Mucosa of descending colon (tissue), 3 donors: ENCODE measurements around the gene INTS4. TPM values are rescaled to one million over a fixed set of nuclear protein-coding genes. Genes with fewer than 3 reads are reported as not detected.
A peak's percentile ranks its signal among the peaks of the same experiment; 100 is the strongest.
"Not testable (repeated sequence)": the region's sequence is repeated elsewhere in the genome, so short reads cannot be mapped to it uniquely, and the experiment has no call there.

Experiments
- ATAC-seq: fragments of 200-7000 bp; cut with Tn5 transposase; one replicate; pipeline ENCODE4 v1.9.1; 2020; ENCODE audit warnings: mild to moderate bottlenecking, moderate library complexity
- DNase-seq, 3 donors: peaks; one replicate each; pipeline ENCODE4 v3.0.0-alpha.2; 2020
- H3K36me3 ChIP-seq: fragments of 200-600 bp; one replicate; pipeline ENCODE4 v1.8.0; 2021; ENCODE audit warnings: low read depth, mild to moderate bottlenecking
- H3K4me1 ChIP-seq: fragments of 200-600 bp; one replicate; pipeline ENCODE4 v1.8.0; 2021; ENCODE audit warnings: low read depth, mild to moderate bottlenecking
- H3K4me3 ChIP-seq: fragments of 200-600 bp; one replicate; pipeline ENCODE4 v1.8.0; 2021; ENCODE audit warnings: mild to moderate bottlenecking
- H3K9me3 ChIP-seq: fragments of 200-600 bp; one replicate; pipeline ENCODE4 v1.8.0; 2021; ENCODE audit warnings: mild to moderate bottlenecking
- intact Hi-C, 2 donors: fragments of 100-400 bp; cut with DNase I in 1 of 2; cut with micrococcal nuclease in 1 of 2; formaldehyde crosslinking; loops; one replicate each; pipeline versions ENCODE4 v1.11.0 to v1.11.1; 2022; cut with DNase I, micrococcal nuclease
- total RNA-seq, 3 donors: library from RNA; stranded (reverse); fragmentation: NEBNext Ultra II Directional in 2 of 3; extraction: Animal tissue kit (Norgen Biotek cat#: 25700) in 2 of 3; gene quantifications; one replicate each; pipeline versions ENCODE4 v1.2.1 to v1.2.4, GENCODE V29; 2021 to 2023
- TF ChIP-seq, protein P1 (sequence below): fragments of 200-600 bp; IDR thresholded peaks from one replicate; pipeline ENCODE4 v1.8.0; 2022; ENCODE audit warnings: antibody characterized with exemption, mild to moderate bottlenecking
- donor health status: DM: no; HTN: no; CAD: no; lungs with moderate emphysema.
- donor health status: DM: no; HTN: no; CAD: no.
- donor health status: DM: no; HTN: yes; CAD: no.

INTS4 gene
- total RNA-seq, 3 donors from 2014 or later = 22.8 to 31.7 (median 28.3) TPM

DNA sequence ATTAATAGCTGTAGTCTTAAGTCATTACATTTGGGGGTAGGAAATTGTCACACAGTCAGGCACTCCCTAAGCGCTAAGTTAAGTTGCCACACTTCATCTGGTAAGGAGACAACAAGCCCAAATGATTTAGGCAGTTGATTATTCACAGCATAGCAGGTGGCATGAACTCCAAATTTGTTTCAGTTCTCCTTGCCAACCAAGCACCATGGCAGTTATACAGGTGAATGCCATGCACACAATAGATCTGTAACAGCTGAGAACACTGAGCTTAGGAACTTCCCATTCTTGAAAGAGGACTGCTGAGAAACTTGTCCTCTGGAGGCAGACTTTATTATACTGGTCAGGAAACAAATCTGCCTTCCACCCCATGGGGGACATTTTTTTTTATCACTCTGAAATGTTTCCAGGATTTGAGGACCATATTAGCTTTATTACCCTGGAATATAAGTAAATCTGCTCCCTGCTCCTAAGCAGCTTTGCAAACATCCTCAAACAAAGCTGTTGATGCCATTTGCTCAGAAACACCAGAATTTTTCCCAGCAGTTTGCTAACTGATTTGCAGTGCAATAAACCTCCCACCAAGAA, 5.1 kb upstream of the INTS4 start:
- Histone ChIP-seq H3K9me3 (no peaks in the 10 kb centered on the region), H3K4me3 (no peak overlapping the region), H3K4me1 (peaks cover 4% of the 10 kb centered on the region), H3K36me3 (peaks cover 4% of the 10 kb centered on the region)
- DNase-seq (no peak), ATAC-seq (no peak)
- TF ChIP-seq, protein P1, sequence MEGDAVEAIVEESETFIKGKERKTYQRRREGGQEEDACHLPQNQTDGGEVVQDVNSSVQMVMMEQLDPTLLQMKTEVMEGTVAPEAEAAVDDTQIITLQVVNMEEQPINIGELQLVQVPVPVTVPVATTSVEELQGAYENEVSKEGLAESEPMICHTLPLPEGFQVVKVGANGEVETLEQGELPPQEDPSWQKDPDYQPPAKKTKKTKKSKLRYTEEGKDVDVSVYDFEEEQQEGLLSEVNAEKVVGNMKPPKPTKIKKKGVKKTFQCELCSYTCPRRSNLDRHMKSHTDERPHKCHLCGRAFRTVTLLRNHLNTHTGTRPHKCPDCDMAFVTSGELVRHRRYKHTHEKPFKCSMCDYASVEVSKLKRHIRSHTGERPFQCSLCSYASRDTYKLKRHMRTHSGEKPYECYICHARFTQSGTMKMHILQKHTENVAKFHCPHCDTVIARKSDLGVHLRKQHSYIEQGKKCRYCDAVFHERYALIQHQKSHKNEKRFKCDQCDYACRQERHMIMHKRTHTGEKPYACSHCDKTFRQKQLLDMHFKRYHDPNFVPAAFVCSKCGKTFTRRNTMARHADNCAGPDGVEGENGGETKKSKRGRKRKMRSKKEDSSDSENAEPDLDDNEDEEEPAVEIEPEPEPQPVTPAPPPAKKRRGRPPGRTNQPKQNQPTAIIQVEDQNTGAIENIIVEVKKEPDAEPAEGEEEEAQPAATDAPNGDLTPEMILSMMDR = no peak
- intact Hi-C loops = loop anchor here in 1 of 2 donors (5.0 kb wide), 1 partner anchor 177 kb away; the partner anchor contains the start of genes AAMDC and RSF1

DNA sequence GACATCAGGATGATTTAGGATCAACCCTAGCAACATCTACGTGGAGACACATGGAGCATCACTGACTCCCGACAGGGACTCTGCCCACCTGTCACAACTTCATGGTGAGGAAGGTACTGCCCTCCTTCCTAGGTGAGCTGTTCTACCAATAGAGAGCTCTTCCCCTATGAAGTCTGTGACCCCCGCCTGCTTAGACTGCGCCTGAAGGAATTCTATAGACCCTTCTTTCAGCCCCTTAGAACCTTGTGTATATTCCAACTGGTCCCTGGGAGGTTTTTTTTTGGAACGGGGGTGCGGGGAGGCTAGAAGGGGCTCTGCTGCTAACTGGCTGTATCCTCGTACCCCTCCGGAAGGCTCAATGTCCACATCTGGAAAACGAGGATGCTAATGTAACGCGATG, 566 bp downstream of the INTS4 start:
- H3K4me1 ChIP-seq = peaks cover 9% of the 10 kb centered on the region
- ATAC-seq = no peak
- TF ChIP-seq, protein P1 = no peak
- H3K4me3 ChIP-seq = peak overlapping the region; percentile 29
- H3K9me3 ChIP-seq = no peaks in the 10 kb centered on the region
- DNase-seq = peak in 1 of 3 donors; percentile 6
- intact Hi-C loops = no loop called here
- peaks cover 5% of the 10 kb centered on the region for H3K36me3 ChIP-seq

DNA sequence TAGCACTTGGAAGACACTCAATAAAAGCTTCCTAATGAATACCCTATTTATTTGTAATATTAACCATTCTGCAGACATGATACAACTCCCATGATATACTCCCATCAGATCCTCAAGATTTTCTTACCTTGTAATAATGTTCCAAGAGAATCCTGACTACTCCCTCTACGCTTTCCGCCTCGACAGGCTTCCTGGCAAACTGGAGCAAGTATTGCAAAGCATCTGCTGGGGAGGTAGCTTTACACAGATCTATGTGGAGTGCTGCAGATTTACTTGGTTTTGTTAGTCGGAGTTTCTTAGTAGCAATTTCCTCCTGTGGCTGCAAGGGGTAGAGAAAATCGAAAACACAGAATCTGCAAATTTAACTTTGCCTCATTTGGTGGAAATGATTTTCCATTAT, 3.5 kb downstream of the INTS4 start:
- no peak for ATAC-seq
- intact Hi-C loops = no loop called here
- peaks cover 9% of the 10 kb centered on the region for H3K36me3 ChIP-seq

DNA sequence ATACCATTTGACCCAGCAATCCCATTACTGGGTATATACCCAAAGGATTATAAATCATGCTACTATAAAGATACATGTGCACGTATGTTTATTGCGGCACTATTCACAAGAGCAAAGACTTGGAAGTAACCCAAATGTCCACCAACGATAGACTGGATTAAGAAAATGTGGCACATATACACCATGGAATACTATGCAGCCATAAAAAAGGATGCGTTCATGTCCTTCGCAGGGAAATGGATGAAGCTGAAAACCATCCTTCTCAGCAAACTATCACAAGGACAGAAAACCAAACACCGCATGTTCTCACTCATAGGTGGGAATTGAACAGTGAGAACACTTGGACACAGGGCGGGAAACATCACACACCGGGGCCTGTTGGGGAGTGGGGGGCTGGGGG, 8.0 kb downstream of the INTS4 start:
- ATAC-seq, intact Hi-C loops, H3K36me3 ChIP-seq, H3K4me1 ChIP-seq, H3K9me3 ChIP-seq, H3K4me3 ChIP-seq, DNase-seq: not testable (repeated sequence)

More for the DNA sequence above, 3.5 kb downstream of the INTS4 start:
- TF ChIP-seq, protein P1 = no peak
- no peak for DNase-seq
- no peaks in the 10 kb centered on the region for H3K9me3 ChIP-seq
- peaks cover 9% of the 10 kb centered on the region for H3K4me1 ChIP-seq
- H3K4me3 ChIP-seq = no peak overlapping the region

DNA sequence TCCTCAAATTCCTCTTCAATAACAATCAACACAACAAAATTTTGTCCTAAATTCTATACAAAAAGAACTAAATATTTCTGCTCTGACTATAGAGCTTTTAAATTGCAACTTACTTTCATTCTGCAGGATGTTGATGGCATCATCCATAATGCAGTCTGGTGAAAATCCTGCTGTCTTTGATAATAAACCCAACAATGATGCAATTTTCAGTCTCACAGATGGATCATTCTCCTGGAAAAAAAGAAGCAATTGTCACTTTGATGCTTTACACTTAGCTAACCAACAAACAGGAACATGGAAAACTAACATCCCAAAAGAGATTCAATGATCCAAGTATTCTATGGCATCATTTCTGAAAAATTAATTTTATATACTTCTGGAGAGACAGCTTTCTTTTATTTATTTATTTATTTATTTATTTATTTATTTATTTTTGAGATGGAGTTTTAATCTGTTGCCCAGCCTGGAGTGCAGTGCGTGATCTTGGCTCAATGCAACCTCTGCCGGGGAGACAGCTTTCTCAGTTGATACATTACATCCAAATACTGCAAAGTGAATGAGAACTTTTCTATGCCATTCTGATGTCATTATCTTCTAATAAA, 13.0 kb downstream of the INTS4 start:
- no peaks in the 10 kb centered on the region for H3K9me3 ChIP-seq
- intact Hi-C loops = no loop called here
- peaks cover 9% of the 10 kb centered on the region for H3K36me3 ChIP-seq
- DNase-seq = no peak
- TF ChIP-seq, protein P1 = no peak
- no peaks in the 10 kb centered on the region for H3K4me1 ChIP-seq
- no peak overlapping the region for H3K4me3 ChIP-seq
- ATAC-seq = no peak

DNA sequence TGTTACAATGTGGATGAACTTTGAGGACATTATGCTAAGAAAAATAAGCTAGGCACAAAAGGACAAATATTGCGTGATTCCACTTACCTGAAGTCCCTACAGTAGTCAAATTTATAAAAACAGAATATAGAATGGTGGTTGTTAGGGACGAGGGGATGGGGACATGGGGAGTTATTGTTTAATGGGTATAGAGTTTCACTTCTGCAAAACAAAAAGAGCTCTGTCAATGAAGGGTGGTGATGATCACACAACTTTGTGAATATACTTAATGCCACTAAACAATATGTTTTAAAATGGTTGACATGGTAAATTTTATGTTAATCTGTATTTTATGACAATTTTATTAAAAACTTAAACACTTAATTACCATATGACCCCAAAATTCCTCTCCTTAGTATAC, 26.1 kb downstream of the INTS4 start:
- DNase-seq (no peak), ATAC-seq (no peak)
- TF ChIP-seq, protein P1 = no peak
- no peaks in the 10 kb centered on the region for H3K9me3 ChIP-seq
- H3K36me3 ChIP-seq = no peaks in the 10 kb centered on the region
- intact Hi-C loops = no loop called here
- H3K4me1 ChIP-seq = no peaks in the 10 kb centered on the region
- no peak overlapping the region for H3K4me3 ChIP-seq
